Stomach (tissue), 4 donors: ENCODE data around the gene ERBIN.

Experiments used
- CTCF ChIP-seq, 7 experiments: fragments of 450-650 bp in 4 of 7; fragments of 200-600 bp in 3 of 7; sonication (generic) in 3 of 7; IDR thresholded peaks; one replicate each; pipeline ENCODE4 v1.5.1; 2016 to 2019; ENCODE audit warnings: antibody characterized with exemption in 7 of 7, control low read depth in 2 of 7, mild to moderate bottlenecking in 1 of 7
- POLR2A ChIP-seq, 4 donors: fragments of 450-650 bp; IDR thresholded peaks; one replicate each; pipeline ENCODE4 v1.6.1; 2016; ENCODE audit warnings: antibody characterized with exemption in 4 of 4, control low read depth in 2 of 4, mild to moderate bottlenecking in 1 of 4, moderate library complexity in 1 of 4

- TF ChIP-seq POLR2A (IDR thresholded peaks at IDR 0.05) (no peak), CTCF (IDR thresholded peaks at IDR 0.05) (no peak)
These were observed 196.1 kb downstream of the ERBIN start for GRCh38 chr5:66122379-66123034.
